Measurements from ENCODE around the gene CIB4.

DNA sequence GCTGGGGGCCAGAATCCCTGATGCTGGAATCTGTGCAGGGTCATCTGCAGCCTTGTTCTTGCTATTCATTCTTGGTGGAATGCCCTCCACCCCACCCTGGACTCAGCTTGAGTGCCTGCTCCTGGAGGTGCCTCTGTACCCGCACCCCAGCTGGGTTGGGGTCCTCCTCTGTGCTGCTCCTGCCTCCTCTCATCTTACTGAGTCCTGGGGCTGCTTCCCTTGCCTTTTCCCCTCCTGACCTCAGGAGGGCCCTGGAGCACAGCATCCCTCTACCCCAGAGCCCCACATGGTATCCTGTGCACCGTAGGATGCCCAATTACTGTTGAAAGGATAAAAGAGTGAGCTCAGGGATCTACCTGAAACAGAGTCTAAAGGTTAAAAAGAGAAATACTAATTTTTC, 81.6 kb downstream of the CIB4 start:
- TF ChIP-seq, protein P1, sequence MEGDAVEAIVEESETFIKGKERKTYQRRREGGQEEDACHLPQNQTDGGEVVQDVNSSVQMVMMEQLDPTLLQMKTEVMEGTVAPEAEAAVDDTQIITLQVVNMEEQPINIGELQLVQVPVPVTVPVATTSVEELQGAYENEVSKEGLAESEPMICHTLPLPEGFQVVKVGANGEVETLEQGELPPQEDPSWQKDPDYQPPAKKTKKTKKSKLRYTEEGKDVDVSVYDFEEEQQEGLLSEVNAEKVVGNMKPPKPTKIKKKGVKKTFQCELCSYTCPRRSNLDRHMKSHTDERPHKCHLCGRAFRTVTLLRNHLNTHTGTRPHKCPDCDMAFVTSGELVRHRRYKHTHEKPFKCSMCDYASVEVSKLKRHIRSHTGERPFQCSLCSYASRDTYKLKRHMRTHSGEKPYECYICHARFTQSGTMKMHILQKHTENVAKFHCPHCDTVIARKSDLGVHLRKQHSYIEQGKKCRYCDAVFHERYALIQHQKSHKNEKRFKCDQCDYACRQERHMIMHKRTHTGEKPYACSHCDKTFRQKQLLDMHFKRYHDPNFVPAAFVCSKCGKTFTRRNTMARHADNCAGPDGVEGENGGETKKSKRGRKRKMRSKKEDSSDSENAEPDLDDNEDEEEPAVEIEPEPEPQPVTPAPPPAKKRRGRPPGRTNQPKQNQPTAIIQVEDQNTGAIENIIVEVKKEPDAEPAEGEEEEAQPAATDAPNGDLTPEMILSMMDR (conservative IDR thresholded peaks at IDR 0.05 in 1 of 2, IDR thresholded peaks at IDR 0.05 in 1 of 2; ENCODE audit: extremely low read depth in 1 of 2, insufficient read depth in 1 of 2, low read depth in 1 of 2, low read length in 2 of 2): no peak
- TF ChIP-seq EZH2 (IDR thresholded peaks at IDR 0.05; ENCODE audit: borderline replicate concordance, low read length): no peak

All from mammary epithelial cell (primary cell).